CD4-positive, alpha-beta T cell treated with Interferon gamma for 1 hour (primary cell): ENCODE measurements around the gene ADAMTS15.

Experiments used
- DNase-seq: peaks from one replicate; pipeline ENCODE4 v3.0.0-alpha.2; 2020

The ADAMTS15 gene, protein sequence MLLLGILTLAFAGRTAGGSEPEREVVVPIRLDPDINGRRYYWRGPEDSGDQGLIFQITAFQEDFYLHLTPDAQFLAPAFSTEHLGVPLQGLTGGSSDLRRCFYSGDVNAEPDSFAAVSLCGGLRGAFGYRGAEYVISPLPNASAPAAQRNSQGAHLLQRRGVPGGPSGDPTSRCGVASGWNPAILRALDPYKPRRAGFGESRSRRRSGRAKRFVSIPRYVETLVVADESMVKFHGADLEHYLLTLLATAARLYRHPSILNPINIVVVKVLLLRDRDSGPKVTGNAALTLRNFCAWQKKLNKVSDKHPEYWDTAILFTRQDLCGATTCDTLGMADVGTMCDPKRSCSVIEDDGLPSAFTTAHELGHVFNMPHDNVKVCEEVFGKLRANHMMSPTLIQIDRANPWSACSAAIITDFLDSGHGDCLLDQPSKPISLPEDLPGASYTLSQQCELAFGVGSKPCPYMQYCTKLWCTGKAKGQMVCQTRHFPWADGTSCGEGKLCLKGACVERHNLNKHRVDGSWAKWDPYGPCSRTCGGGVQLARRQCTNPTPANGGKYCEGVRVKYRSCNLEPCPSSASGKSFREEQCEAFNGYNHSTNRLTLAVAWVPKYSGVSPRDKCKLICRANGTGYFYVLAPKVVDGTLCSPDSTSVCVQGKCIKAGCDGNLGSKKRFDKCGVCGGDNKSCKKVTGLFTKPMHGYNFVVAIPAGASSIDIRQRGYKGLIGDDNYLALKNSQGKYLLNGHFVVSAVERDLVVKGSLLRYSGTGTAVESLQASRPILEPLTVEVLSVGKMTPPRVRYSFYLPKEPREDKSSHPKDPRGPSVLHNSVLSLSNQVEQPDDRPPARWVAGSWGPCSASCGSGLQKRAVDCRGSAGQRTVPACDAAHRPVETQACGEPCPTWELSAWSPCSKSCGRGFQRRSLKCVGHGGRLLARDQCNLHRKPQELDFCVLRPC

DNA sequence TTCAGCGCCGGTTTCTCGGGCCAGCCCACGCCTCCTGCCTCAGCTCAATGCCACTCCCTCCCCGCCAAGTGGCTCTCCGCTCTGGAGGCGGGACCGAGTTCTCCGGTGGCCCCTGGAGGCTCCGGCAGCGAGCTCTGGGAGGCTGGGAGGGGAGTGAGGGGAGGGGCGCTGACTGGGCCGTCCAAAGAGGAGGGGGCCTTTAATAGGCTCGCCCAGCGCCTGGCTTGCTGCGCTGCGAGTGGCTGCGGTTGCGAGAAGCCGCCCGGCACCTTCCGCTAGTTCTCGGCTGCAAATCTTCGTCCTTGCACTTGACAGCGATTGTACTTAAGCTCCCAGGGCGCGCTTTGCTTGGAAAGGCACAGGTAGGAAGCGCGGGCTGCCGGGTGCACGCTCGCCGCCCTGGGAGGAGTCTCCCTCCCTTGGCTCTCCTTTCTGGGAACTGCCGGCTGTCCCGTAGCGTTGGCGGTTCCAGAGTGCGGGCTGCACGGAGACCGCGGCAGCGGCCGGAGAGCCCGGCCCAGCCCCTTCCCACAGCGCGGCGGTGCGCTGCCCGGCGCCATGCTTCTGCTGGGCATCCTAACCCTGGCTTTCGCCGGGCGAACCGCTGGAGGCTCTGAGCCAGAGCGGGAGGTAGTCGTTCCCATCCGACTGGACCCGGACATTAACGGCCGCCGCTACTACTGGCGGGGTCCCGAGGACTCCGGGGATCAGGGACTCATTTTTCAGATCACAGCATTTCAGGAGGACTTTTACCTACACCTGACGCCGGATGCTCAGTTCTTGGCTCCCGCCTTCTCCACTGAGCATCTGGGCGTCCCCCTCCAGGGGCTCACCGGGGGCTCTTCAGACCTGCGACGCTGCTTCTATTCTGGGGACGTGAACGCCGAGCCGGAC lies at the start of gene ADAMTS15:
Gene ADAMTS15 (plus strand): TSS at position 230 of the 894 bp plus-strand sequence. CDS start 329 bp downstream, at position 559.
- no peak for DNase-seq

DNA sequence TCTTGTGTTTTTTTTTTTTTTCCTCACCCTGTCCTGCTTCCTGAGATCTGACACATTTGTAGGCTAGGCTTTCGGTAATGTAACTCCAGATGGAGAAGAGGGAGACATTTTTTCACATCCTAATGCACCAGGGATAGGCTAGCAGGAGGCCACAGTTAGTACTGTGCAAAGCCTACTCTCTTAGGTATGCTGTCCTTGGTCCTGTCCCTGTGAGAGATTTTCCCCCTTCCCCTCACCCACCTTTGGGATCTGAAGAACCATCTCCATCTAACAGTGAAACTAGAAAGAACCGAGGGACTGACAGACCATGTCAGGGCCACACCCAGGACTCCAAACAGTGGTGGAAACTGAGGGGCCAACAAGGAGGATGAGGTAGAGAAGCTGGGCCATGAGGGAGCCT lies 49.2 kb upstream of the ADAMTS15 start:
- DNase-seq = no peak

DNA sequence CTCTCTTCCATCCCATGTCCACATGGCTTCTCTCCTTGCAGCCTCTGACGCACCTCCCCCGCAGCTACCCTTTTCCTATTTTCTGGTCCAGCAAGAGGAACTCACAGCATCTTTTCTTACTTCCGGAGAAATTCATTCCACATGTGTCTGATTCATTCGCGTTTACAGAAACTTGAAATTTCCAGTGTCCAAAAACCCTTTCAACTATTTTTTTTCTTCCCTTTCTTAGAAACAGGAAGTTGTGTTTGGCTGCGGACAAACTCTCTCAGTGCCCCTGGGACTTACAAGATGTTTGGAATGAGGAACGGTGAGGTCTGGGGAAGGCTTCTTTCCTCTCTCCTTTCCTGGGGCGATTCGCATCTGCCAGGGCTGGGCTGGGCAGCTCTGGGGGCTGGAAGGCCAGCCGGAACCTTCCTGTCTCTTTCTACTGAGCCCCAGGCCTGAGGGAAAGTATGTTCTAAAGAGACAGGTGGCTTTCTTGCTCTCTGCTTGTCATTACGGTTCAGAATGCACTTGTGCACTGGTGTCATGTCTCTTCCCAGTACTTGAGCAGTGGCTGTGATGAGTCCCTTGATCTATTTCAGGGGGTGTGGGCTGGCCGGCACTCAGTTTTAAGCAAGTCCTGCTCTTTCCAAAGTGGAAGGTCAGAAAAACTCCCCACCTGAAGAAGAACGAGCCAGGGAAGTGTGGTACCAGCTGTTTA lies 47.5 kb upstream of the ADAMTS15 start:
- no peak for DNase-seq

DNA sequence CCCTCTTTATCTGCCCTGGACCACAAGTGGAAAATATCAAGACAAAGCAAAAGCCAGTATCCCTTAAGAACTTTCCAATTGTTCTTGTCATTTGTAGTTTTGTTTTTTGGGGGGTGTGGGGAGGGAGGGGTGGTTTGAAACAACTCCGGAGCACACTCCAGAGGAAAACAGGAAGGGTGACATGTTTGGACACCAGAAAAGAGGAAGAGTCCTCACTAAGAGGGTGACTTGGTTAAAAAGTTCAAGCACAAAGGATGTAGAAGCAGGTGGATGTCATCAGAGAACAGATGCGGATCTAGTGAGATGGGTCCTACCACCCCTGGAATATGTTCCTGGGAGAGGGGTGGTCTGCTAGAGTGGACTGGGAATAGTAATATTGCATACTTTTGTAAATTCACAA lies 45.9 kb upstream of the ADAMTS15 start:
- no peak for DNase-seq

DNA sequence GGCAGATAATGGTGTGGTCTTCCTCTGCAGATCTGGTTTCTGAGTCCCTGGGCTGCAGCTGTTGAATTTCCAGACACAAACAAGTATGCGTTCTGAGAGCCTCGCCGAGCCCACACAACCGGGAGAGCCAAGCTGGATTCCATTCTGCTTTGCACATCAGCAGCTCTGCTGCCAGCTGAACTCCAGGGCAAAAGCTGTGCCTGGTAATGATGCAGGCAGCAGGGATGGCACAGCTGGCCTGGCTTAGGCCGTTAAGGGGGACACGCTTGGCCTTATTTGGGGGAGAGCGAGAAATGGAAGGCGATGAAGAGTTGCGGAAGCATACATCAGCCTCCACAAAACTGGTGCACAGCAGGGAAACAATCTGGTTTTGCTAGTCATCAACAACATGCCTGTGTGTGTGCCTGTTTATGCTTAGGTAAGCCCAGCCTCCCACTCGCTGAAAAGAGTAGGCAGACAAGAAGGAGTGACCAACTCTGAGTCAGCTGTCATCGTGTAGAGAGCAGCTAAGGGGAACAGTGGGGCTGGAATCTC lies 45.1 kb upstream of the ADAMTS15 start:
- DNase-seq = no peak

DNA sequence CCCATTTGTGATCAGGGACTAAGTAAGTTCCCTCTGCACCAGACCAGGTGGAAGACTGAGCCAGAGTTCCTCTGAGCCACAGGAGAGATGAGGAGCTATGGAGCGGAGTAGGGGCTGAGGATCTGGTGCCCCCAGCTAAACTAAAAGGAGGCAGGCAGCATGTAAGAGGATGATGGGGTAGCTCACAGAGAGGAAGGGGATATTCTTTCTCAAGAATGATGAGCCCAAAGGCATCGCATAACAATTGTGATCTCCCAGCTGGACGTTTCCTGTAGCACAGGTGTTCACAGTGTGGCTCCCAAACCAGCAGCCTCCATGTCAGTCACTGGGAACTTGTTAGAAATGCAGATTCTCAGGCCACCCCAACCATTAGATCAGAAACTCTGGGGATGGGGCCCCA lies 44.5 kb upstream of the ADAMTS15 start:
- DNase-seq = no peak

DNA sequence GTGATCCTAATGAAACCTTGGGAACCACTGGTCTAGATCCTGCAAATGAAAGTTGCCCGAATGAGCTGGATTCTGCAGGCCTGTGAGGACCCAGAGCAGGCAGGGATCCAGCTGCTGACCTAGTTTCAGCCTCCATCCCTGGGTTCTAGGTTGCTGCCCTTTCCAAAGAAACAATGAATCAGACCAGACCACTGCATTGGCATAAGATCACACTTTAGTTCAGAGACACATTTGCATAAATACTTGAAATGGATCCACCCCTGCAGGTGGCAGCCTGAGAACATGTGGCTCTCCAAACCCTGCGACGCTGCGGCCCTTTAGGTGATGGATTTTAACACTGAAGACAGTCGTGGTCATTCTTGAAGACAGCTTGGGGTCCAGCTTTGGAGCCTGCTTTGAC lies 43.7 kb upstream of the ADAMTS15 start:
- no peak for DNase-seq

DNA sequence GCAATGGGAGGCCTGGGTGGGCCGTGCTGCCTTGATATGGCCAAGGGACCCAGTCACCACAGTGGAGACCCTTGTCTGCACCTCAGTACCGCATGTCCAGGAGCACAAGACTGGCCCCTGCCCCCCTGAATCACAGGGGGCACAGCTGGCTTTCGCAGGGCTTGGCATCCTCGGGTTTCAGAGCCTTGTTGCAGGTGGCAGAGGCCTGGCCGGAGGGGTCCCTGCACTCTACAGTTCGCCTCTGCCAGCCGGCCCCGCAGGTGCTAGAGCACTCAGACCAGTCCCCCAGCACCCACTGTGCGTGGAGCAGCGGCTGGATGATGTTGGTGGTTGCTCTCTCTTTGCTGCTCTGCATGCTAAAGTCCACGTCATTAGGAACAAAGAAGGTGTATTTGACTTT lies 43.0 kb upstream of the ADAMTS15 start:
- no peak for DNase-seq

DNA sequence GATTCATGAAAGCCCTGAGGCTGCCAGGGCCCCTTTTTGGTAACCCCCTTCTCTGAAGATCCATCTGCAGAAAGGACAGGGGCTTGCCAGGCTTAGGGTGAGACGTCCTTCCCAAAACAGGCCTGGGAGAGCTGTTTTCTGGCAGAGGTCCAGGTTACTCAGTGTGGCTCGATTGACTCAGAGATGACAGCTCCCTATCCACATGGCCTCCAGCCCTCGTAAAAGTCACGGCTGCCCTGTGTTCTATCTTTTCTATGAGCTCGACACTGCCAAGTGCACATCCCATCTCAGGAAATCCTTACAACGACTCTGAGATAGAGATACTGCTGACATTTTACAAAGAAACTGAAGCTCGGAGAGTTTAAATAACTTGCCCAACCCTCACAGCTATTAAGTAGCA lies 40.5 kb upstream of the ADAMTS15 start:
- DNase-seq = no peak

DNA sequence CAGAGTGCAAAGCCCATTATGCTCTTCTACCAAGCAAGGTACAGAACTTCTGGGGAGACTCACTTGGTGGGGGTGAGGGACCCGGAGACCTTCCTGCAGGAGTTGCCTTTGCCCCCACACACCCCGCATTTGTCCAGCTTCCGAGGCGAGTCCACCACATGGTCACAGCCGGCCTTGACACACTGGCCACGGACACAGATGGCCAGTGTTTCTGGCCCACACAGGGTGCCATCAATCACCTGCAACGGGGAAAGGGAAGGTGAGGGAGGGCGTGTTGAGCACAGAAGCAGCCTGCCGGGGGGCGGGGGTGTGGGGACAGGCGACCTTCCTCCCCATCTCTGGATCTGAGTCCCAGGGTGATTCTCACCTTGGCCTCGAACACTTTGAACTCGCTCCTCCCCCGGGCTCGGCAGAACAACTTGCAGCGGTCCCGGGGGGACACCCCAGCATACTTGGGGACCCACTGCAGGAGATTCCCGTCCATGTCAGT lies 40.0 kb upstream of the ADAMTS15 start:
- no peak for DNase-seq

DNA sequence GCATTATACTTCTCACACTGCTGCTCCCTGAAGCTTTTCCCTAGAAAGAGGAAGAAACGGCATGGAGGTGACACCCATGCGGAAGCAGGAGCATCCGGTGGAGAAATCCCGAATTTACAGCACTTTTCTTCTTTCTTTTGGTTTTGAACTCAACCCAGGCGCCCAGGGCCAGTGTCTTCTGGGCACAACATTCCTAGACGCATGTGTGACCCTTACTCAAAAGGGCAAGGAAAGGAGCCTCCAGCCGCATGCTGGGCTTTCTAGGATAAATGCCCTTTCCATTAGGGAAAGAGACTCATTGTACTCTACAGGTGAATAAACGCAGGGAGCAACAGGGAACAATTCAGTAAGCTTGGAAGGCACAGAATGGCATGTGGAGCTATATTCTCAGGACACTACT lies 39.5 kb upstream of the ADAMTS15 start:
- no peak for DNase-seq

DNA sequence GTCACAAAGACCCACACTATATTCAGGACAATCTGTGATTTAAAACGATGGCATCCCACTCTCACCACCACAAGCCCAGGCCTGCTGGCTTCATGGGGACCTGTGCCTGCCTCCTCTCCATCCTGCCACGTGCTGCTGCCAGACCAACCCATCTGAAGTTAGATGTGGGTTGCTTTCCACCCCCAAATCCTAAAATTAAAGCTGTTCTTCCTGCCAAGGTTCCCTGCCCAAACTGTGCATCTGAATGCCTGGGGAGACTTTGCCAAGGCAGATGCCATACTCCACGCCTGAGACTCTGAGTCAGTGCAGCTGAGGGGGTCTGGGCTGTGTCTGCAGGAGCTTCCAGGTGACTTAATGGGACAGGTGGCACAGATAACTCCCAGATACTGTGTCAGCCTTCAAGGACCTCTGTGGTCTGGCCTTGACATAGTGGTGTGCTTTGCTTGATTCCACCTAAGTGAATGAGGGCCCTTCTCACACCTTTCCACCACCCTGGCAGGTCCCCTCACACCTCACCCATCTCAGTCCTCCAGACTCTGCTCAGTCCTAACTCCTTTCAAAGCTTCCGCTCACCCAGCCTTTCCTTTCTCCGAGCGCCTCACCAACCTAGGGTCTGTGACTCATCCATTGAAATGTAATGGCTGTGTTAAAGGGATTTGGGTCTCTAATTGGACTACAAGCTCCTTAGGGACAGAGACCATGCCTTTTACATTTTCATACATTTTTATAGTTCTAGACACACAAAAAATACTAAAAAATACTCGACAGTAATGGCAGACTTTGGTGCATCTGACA lies 38.7 kb upstream of the ADAMTS15 start:
- no peak for DNase-seq

DNA sequence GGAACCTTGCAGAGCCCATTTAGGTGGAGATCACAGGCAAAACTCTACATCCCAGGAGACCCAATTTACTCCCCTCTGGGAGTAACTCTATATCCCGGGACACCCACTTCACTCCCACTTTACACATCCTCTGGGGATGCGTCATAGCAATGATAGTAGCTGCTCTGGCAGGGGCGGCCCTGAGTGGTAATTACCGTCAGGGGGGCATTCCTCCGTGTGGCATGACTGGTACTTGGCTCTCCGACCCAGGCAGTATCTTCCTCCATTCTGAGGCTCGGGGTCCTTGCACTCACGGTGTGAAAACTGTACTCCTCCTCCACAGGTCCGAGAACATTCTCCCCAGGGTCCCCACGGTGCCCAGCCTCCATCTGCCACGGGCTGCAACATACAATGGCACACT lies 37.2 kb upstream of the ADAMTS15 start:
- no peak for DNase-seq

DNA sequence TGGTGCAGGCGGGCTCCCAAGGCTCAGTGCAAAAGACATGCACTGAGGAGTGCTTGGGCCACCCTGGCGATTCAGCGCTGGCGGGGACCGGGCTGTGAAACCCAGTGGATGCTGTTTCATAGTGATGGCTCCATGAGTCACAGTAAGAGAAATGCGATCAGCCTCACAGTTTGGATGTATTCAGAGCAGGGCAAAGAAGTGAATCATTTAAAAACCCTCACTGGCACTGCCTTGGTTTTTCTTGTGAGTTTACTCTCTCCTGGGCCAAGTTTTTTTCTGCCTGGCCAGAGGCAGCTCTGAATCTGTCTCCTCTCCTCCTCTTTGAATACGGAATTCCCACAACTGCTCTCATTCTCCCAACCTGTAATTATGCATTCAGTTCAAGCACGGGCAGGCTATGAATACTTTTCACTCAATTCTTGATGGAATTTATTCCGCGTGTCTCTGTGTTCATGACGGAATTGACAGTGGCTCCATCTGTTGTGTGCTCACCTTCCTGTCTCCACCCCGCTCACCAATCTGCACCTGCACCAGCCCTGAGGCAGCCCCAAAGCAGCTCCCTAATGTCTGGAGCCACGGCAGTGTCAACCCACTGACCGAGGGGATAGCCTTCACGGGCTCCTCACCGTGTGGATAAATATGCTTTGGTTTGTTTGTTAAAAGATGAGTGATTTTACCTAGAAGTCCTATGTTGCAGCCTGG lies 34.9 kb upstream of the ADAMTS15 start:
- no peak for DNase-seq

DNA sequence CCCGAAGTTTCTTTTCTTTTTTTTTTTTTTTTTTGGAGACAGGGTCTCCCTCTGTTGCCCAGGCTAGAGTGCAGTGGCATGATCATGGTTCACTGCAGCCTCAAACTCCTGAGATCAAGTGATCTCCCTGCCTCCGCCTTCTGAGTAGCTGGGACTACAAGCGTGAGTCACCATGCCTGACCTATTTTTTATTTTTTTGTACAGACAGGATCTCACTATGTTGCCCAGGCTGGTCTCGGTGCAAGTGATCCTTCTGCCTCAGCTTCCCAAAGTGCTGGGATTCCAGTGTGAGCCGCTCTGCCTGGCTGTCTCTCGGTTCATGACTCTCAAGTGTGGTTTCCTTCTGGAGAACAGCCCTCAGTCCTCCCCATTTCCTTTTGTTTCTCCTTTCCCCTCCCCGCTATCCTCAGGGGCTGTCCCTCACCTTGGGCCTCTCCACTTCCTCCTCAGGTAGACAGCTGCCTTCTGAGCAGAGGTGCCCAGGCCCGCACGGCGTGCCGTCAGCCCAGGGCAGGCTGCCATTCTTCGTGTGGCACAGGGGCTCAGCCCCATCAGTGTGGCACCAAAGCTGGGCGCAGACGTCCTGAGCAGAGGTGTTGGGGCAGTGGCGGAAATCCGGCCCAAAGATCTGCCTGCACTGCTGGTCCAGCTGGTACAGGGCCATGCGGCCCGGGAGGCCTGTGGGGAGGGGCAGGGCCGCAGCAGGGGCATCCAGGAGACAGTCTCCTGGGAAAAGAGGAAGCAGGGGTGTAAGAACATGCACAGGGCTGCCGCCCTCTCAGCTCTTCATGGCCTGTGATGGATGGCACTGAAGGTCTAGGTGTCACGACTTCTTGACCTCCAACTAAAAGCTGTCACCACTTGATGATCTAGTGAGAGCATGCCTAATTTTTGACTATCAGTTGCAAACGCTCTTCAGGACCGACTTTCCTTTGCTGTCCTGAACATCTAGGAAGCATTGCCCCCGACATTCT lies 34.1 kb upstream of the ADAMTS15 start:
- no peak for DNase-seq

DNA sequence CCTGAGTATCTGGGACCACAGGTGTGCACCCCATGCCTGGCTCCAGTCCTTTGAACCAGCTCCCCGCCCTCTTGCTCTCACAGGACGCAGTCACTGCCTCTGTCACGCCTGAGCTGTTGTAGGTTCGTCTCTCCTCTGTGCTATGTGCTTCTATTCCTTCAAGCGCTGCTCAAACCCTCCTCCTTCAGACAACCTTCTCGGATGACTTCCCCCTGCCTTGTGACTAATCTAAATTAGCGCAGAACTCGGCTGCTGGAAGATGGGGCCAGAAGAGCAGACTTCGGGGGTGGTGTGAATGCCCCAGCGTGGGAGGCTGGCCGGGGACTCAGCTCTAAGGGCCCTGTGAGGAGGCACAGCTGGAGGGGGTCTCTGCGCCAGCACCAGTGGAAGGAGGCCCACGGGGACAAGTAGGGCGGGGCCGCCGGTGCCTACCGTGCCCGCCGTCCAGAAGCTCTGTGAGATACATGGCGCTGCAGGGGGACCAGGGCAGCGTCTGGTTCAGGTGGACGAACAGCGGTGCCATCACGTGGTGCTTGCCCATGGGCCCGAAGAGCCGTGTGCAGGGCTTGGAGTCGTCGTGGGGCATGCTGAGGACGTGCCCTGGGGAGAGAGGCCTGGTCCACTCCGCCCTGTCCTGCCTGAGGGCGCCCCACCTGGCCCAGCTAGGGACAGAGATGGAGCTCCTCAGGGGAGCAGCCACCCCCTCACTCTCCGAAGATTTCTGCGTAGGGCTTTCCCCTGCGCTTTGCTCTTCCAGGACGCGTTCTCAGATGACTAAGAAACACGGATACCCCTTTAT lies 32.5 kb upstream of the ADAMTS15 start:
- DNase-seq = no peak

DNA sequence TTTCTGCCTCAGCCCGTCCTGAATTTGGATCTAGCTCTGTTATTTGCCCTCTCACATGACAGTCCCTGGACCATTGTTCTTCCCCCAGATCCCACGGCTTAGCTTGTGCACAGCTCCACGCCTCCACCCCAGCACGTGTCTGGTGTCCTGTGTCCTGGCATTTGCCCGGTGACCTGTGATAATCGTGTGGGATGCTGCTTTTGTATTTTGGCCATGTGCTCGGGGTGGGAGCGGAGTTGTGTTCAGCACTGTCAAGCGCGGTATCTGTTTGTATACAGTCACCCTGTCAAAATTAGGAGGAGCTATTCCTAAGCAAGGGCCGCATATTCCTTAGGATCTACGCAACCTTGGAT lies 31.9 kb upstream of the ADAMTS15 start:
- DNase-seq = no peak

DNA sequence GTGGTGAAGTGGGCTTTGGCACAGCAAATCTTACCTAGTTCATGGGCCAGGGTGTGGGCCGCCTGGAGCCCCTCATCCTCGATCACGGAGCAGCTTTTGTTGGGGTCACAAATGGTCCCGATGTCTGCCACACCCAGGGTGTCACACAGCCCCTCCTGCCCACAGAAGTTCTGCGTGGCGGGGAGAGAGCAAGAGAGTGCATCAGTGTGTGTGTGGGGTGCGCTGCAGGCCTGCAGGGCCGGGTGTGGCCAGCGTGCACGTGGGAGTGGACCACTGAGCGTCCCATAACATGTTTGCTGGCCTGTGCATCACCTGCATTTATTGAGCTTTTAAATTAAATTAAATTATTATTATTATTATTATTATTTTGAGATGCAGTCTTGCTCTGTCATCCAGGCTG lies 31.5 kb upstream of the ADAMTS15 start:
- no peak for DNase-seq
